HG03469 (cell line): ENCODE data around the gene ATXN3.
A peak's percentile ranks its signal among the peaks of the same experiment; 100 is the strongest.

Experiments used
- ATAC-seq: cut with Tn5 transposase; IDR thresholded peaks from one replicate; pipeline ENCODE4 v1.9.1; 2021; ENCODE audit warnings: mild to moderate bottlenecking, moderate library complexity, moderate number of reproducible peaks; ENCODE audit not compliant: unreplicated experiment

The ATXN3 gene

GRCh38 chr14:92106143-92106926 is at the start of gene ATXN3:
Gene ATXN3 (minus strand): TSS chr14:92106582. CDS start chr14:92106552, 30 bp downstream.
- peak; percentile 76 for ATAC-seq

GRCh38 chr14:92154283-92154942 is 48.0 kb upstream of the ATXN3 start:
- ATAC-seq = no peak

DNA sequence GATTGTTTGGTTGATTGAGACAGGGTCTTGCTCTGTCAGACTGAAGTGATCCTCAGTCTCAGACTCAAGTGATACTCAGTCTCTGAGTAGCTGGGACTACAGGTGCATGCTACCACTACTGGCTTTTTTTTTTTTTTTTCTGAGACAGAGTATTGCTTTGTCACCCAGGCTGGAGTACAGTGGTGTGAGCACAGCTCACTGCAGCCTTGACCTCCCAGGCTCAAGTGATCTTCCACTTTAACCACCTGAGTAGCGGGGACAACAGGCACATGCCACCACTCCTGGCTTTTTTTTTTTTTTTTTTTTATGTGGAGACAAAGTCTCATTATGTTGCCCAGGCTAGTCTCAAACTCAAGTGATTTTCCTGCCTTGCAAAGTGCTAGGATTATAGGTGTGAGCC is 47.2 kb upstream of the ATXN3 start:
- no peak for ATAC-seq

- no peak for ATAC-seq
Observed at GRCh38 chr14:92144708-92145107, 38.3 kb upstream of the ATXN3 start.

DNA sequence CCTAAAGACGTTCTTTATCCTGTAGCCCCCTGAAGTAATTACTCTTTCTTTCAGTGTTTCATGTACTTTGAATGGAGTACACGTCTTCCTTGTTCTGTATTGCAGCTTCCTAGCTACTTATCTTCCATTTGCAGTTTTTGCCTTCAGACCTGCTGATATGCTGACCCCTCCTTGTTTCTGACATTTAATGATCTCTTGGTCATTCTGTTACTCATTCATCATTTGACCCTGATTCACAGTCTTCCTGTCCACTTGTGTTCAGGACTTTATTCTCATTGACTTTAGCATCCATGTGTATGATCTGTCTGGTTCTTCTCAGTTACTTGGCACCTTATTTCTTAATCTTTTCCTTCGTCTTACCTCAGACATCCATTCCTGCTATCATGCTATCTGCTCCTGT is 37.6 kb upstream of the ATXN3 start:
- no peak for ATAC-seq

GRCh38 chr14:92143309-92143708 is 36.9 kb upstream of the ATXN3 start:
- no peak for ATAC-seq

- ATAC-seq = no peak
Observed at GRCh38 chr14:92135269-92135668, 28.9 kb upstream of the ATXN3 start.

- ATAC-seq = no peak
Observed at GRCh38 chr14:92134456-92134855, 28.1 kb upstream of the ATXN3 start.

DNA sequence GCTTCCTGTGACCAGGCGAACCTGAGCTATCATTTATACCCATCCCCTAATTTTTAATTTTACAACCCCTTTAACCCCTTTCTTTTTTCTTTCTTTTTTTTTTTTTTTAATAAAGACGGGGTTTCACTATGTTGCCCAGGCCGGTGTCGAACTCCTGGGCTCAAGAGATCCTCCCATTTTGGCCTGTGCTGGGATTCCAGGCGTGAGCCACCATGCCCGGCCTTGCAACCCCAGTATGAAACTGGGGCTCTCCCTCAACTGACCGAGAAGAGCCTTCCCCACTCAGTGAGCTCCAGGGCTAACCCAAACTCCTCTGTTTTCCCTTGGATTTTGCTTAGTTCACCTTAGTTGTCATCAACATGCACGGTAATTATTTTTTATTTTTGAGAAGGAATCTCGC is 16.4 kb upstream of the ATXN3 start:
- no peak for ATAC-seq

DNA sequence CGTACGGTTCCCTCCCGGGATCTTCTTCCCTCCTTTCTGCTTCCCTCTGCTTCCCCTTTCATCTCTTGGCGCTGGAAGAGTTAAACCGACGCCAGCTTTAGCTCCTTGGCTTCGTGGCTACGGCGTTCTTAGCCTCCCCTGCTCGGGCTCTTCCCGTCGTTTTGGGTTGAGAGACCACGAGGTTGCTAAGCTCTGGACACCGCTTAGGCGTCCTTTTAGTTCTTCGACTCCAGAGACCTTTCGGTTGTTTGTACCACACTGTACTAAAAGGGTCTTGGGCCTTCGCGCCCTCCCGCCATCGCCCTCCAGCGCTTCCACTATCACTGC is 15.9 kb upstream of the ATXN3 start:
- ATAC-seq = no peak

DNA sequence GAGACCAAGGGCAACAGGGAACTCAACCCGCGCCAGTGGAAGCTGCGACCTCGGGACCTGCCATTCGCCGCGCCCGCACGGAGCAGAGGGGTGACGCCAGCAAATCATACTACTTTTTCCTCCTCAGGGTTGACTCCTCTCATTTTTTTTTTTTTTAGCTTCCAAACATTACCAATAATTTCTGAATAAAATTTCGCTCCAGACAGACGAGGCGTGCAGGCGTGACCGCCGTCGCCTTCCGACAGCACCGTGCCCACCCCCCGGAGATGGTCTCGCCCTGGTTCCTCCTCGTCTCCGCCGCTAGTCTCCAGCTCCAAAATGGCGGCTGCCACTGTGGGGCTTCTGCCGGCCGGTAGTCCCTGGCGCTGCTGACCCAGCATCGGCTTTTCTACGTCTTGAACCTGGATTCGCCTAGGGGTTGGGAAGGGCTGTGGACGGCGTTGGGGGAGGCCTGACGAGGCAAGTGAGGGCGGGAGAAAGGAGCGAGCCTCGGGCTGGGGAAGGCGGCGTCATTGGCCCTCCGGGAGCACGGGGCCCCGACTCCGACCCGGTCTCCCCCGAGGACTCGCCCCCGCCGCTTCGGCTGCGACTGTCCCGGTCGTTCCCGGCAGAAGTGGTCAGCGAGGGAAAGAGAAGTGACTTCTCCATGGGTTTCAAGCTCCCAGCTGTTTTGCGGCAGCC is 15.4 kb upstream of the ATXN3 start, which contains the start of the genes CPSF2 and NDUFB1:
CPSF2 (plus strand) TSS at position 300 of the 681 bp plus-strand sequence. CDS start 9,016 bp downstream, outside the sequence.
NDUFB1 (minus strand) TSS at position 37 of the 681 bp plus-strand sequence. CDS start 4,069 bp downstream, outside the sequence.
- ATAC-seq = peak; percentile 68

GRCh38 chr14:92121207-92121669 is 14.9 kb upstream of the ATXN3 start:
- ATAC-seq = no peak

GRCh38 chr14:92109490-92109889 is 3.1 kb upstream of the ATXN3 start:
- no peak for ATAC-seq

DNA sequence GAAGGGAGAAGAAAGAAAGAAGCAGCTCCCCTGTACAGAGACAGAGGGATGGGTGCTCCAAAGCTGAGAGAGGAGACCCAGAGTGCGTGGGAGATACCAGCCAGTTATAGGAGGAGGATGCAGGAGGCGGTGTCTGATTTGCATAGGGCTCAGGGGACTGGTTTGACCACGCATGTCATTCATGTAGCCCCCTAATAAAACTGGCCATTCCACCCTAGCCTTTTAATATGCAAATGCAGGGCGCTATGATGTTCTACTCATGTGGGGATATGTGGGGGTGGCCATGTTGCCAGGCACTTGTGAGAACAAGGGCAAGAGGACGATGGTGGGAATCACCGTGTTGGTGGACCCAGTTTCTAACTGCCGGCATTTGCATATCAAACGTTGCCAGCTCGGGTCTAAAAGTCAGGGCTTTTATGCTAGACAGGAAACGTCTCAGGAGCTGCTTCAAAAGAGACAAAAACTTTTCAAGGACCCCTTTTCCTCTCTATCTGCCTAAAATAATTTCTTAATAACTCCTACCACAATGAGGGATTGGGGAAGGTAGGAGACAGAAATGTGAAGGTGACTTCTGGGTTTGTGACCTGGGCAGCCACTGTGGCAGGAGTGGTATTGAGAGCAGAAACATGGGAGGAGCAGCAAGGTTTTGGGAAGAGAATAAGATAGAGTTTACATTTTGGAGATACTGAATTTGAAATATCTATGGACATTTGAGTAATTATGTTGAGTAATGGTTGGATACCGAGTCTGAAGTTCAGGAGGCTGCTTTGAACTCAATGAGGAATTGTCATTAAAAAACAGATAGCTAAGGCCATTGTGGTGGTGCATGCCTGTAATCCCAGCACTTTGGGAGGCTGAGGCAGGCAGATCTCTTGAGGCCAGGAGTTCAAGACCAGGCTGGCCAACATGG is 2.2 kb upstream of the ATXN3 start:
- ATAC-seq = no peak

DNA sequence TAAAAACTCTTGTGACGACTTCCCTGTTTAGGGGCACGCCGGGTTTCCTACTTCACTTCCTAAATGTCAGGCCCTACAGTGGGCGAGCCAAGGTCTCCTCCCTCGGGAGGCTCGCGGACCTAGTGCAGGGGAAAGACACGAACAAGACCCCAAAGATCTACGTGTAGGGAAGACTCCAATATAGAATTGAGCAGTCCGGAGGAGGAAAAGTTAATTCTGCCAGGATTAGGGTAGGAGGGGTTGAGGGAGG is 564 bp downstream of the ATXN3 start:
- peak; percentile 5 for ATAC-seq

DNA sequence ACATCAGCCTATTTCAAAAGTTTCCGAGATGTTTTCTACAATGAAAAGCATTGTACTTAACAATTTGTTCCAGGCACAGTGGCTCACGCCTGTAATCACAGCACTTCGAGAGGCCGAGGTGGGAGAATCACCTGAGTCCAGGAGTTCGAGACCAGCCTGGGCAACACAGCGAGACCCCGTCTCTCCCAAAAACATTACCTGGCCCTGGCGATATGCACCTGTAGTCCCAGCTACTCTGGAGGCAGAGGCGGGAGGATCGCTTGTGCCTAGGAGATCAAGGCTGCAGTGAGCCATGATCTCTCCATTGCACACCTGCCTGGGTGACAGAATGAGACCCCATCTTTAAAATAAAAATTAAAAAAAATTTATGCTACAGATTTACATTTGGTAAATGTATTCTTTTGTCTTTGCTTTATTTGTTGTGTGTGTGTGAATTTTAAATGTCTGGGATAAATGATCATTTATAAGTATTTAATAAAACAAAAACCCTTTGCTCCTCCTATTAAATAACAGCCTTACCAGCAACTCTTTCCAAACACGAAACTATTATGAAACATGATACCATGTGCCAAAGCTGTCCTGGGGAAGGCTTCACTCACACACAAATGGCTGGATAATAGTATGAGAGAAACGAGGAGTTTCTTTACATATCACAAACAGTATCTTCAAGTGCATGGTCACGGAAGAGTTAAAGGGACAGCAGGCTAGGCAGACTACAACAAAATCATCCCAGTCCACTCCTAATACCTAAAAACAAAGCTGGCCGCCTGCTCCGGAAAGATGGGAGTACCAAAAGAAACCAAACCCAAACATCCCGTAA is 1.1 kb downstream of the ATXN3 start:
- no peak for ATAC-seq

DNA sequence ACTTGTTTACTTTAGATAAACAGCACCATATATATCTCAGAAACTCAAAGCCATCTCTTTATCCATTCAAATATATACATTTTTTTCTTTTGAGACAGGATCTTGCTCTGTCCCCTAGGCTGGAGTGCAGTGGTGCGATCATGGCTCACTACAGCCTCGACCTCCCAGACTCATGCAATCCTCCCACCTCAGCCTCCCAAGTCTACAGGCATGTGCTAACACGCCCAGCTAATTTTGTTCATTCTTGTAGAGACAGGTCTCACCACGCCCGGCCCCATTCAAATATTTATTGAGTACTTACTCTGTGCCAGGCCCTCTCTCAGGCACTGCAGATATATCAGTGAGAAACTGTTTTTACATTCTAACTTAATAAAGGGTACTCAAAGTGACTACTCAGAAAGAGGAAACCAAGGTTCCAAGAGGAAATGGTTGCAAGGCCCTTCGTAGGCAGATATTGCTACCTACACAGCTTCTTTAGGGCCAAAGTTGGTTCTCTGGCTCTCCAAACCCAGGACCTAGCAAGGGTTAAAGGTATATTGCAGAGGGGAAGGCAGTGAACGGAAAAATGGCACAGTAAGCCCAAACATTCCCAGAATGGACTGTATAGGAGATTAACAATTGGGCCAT is 2.9 kb downstream of the ATXN3 start:
- ATAC-seq = no peak

GRCh38 chr14:92099802-92100201 is 6.6 kb downstream of the ATXN3 start:
- no peak for ATAC-seq

DNA sequence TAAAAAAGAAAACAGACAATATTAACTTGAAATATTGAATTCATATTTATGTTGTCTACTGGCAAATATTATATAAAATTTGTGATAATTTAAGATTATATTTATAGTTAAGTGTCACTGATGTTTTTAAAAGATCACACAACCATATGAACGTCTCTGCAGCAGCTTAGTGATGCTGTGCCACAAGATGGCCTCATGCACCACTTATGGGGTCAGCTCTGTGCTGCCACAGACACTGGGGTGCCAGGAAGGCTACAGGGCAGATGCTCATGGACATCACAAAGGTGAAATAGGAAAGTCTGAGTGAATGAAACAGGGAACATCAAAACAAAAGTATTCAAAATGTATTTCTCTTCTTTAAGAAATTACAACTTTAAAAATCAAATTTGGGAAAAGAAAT is 13.1 kb downstream of the ATXN3 start:
- no peak for ATAC-seq

GRCh38 chr14:92088494-92088893 is 17.9 kb downstream of the ATXN3 start:
- ATAC-seq = no peak
